Measurements from ENCODE around the gene COPS4.
"Not testable (repeated sequence)": the region's sequence is repeated elsewhere in the genome, so short reads cannot be mapped to it uniquely, and the experiment has no call there.

Gene COPS4

GRCh38 chr4:83054928-83055327 lies 19.9 kb downstream of the COPS4 start:
- TF ChIP-seq, protein P1, sequence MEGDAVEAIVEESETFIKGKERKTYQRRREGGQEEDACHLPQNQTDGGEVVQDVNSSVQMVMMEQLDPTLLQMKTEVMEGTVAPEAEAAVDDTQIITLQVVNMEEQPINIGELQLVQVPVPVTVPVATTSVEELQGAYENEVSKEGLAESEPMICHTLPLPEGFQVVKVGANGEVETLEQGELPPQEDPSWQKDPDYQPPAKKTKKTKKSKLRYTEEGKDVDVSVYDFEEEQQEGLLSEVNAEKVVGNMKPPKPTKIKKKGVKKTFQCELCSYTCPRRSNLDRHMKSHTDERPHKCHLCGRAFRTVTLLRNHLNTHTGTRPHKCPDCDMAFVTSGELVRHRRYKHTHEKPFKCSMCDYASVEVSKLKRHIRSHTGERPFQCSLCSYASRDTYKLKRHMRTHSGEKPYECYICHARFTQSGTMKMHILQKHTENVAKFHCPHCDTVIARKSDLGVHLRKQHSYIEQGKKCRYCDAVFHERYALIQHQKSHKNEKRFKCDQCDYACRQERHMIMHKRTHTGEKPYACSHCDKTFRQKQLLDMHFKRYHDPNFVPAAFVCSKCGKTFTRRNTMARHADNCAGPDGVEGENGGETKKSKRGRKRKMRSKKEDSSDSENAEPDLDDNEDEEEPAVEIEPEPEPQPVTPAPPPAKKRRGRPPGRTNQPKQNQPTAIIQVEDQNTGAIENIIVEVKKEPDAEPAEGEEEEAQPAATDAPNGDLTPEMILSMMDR (conservative IDR thresholded peaks at IDR 0.05; ENCODE audit: low read depth, low read length), result peak; percentile 54
- no peak overlapping the region for H3K4me3 ChIP-seq (ENCODE audit: low read depth, low read length)
- peak; percentile 59 for DNase-seq (ENCODE audit: low read depth)

DNA sequence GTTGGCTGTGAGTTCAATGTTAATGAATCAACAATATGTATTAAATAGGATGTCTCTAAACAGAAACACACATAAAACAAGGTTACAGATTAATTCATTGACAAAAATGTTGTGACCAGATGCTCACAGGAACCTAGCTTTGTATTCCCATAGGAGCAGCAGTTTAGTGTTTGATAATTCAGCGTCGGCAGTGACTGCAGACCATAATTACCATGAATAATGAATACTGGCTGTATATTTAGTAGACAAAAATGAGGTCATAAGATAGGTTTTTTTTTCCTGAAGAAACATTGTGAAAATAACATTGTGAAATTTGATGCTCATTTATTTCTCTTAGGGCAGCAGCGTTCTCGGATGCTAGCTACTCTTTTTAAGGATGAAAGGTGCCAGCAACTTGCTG lies 27.8 kb downstream of the COPS4 start:
- no peak overlapping the region for H3K4me3 ChIP-seq (ENCODE audit: low read depth, low read length)
- DNase-seq (ENCODE audit: low read depth), result no peak
- TF ChIP-seq, protein P1 (conservative IDR thresholded peaks at IDR 0.05; ENCODE audit: low read depth, low read length), result no peak

- DNase-seq (ENCODE audit: low read depth), result no peak
- H3K4me3 ChIP-seq (ENCODE audit: low read depth, low read length), result no peak overlapping the region
- TF ChIP-seq, protein P1 (conservative IDR thresholded peaks at IDR 0.05; ENCODE audit: low read depth, low read length), result no peak
Observed at GRCh38 chr4:83065266-83065665, 30.3 kb downstream of the COPS4 start.

DNA sequence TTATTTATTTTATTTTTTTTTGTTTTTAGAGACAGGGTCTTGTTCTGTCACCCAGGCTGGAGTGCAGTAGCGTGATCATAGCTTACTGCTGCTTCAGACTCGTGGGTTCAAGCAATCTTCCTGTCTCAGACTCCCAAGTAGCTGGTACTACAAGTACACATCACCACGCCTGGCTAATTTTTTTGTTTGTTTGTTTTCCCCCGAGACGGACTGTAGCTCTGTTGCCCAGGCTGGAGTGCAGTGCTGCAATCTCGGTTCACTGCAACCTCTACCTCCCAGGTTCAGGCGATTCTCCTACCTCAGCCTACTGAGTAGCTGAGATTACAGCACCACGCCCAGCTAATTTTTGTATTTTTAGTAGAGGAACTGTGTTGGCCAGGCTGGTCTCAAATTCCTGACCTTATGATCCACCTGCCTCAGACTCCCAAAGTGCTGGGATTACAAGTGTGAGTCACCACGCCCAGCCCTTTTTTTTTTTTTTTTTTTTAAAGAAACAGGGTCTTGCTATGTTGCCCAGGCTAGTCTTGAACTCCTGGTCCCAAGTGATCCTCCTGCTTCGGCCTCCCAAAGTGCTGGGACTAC lies 32.2 kb downstream of the COPS4 start:
- TF ChIP-seq, protein P1 (conservative IDR thresholded peaks at IDR 0.05; ENCODE audit: low read depth, low read length), result no peak
- H3K4me3 ChIP-seq (ENCODE audit: low read depth, low read length), result no peak overlapping the region
- no peak for DNase-seq (ENCODE audit: low read depth)

DNA sequence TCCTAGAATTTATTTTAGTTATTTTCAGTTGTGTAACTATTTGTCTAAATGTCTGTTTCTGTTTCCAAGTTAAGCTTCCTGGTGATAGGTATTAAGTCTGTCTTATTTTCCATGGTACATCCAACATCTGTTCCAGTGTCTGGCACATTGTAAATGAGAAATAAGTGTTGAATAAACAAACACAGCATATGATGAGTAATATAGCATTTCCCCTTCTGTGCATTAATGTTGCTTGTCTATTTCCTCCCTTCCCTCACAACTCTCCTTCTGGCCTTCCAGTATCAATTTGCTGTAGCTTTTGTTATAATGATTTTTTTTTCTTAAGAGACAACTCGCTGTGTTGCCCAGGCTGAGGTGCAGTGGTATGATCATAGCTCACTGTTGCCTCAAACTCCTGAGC lies 36.1 kb downstream of the COPS4 start:
- TF ChIP-seq, protein P1 (conservative IDR thresholded peaks at IDR 0.05; ENCODE audit: low read depth, low read length), result no peak
- no peak overlapping the region for H3K4me3 ChIP-seq (ENCODE audit: low read depth, low read length)
- DNase-seq (ENCODE audit: low read depth), result peak; percentile 56

GRCh38 chr4:83074086-83074704 lies 39.2 kb downstream of the COPS4 start:
- peak; percentile 96 for DNase-seq (ENCODE audit: low read depth)
- TF ChIP-seq, protein P1 (conservative IDR thresholded peaks at IDR 0.05; ENCODE audit: low read depth, low read length), result peak; percentile 82
- H3K4me3 ChIP-seq (ENCODE audit: low read depth, low read length), result no peak overlapping the region

DNA sequence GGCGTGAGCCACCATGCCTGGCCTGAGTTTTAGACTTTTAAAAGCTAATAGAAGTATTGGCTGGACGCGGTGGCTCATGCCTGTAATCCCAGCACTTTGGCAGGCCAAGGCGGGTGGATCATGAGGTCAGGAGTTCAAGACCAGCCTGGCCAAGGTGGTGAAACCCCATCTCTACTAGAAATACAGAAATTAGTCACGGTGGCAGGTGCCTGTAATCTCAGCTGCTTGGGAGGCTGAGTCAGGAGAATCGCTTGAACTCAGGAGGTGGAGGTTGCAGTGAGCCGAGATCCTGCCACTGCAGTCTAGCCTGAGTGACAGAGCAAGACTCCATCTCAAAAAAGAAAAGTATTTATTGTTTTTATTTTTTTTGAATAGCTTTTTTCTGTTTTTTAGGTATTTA lies 39.8 kb downstream of the COPS4 start:
- H3K4me3 ChIP-seq (ENCODE audit: low read depth, low read length); DNase-seq (ENCODE audit: low read depth): not testable (repeated sequence)

All from choroid plexus epithelial cell (primary cell).